ENCODE data around the gene DCAF6.
A peak's percentile ranks its signal among the peaks of the same experiment; 100 is the strongest.

The DCAF6 gene

DNA sequence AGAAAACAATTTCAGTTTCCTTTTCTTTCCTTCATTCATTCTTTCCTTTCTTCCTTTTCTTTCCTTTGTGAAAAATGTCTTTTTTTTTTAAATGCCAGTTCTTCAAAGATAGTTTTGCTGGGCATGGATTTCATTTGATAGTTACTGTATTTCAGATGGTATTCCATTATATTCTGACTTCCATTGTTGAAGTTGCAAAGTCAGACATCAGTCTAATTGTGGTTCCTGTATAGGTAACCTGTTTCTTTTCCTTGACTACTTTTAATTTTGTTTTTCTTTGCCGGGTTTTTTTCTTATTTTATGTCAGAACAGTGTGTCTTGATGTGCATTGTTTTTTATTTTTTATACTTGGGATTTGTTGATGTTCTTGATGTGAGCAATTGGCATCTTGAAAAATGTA lies 40.8 kb downstream of the DCAF6 start:
- TF ChIP-seq, protein P1, sequence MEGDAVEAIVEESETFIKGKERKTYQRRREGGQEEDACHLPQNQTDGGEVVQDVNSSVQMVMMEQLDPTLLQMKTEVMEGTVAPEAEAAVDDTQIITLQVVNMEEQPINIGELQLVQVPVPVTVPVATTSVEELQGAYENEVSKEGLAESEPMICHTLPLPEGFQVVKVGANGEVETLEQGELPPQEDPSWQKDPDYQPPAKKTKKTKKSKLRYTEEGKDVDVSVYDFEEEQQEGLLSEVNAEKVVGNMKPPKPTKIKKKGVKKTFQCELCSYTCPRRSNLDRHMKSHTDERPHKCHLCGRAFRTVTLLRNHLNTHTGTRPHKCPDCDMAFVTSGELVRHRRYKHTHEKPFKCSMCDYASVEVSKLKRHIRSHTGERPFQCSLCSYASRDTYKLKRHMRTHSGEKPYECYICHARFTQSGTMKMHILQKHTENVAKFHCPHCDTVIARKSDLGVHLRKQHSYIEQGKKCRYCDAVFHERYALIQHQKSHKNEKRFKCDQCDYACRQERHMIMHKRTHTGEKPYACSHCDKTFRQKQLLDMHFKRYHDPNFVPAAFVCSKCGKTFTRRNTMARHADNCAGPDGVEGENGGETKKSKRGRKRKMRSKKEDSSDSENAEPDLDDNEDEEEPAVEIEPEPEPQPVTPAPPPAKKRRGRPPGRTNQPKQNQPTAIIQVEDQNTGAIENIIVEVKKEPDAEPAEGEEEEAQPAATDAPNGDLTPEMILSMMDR (IDR thresholded peaks at IDR 0.05; ENCODE audit: low read depth, low read length), result no peak
- no peak for DNase-seq (ENCODE audit: low read depth, low spot score)
- in situ Hi-C loops (cut with HindIII; ENCODE audit: low sequenced_read_pairs), result no loop called here
- no peak overlapping the region for H3K4me3 ChIP-seq (ENCODE audit: low read depth, low read length)

- TF ChIP-seq, protein P1 (IDR thresholded peaks at IDR 0.05; ENCODE audit: low read depth, low read length), result no peak
- peak; percentile 35 for DNase-seq (ENCODE audit: low read depth, low spot score)
- no peak overlapping the region for H3K4me3 ChIP-seq (ENCODE audit: low read depth, low read length)
- in situ Hi-C loops (cut with HindIII; ENCODE audit: low sequenced_read_pairs), result no loop called here
These were observed 45.5 kb downstream of the DCAF6 start for GRCh38 chr1:167981933-167982332.

GRCh38 chr1:167983797-167984420 lies 47.4 kb downstream of the DCAF6 start:
- in situ Hi-C loops (cut with HindIII; ENCODE audit: low sequenced_read_pairs), result no loop called here
- TF ChIP-seq, protein P1 (IDR thresholded peaks at IDR 0.05; ENCODE audit: low read depth, low read length), result no peak
- no peak for DNase-seq (ENCODE audit: low read depth, low spot score)

DNA sequence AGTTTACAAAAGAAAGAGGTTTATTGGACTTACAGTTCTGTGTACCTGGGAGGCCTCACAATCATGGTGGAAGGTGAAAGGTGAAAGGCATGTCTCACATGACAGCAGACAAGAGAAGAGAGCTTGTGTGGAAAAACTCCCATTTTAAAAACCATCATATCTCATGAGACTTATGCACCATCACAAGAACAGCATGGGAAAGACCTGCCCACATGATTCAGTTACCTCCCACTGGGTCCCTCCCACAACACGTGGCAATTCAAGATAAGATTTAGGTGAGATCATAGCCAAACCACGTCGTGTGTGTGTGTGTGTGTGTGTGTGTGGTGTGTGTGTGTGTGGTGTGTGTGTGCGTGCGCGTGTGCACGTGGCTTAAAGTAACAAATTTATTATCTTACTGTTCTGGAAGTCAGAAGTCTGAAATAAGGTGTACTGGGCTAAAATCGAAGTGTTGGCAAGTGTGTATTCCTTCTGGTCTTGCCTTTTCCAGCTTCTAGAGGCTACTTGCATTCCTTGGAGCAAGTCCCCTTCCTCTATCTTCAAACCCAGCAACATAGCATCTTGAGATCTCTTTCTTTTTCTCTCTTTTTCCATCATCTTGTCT lies 48.5 kb downstream of the DCAF6 start:
- TF ChIP-seq, protein P1 (IDR thresholded peaks at IDR 0.05; ENCODE audit: low read depth, low read length), result no peak
- peak; percentile 9 for DNase-seq (ENCODE audit: low read depth, low spot score)
- in situ Hi-C loops (cut with HindIII; ENCODE audit: low sequenced_read_pairs), result no loop called here
- H3K4me3 ChIP-seq (ENCODE audit: low read depth, low read length), result no peak overlapping the region

More at GRCh38 chr1:167983797-167984420, 47.4 kb downstream of the DCAF6 start:
- H3K4me3 ChIP-seq (ENCODE audit: low read depth, low read length), result no peak overlapping the region

- H3K4me3 ChIP-seq (ENCODE audit: low read depth, low read length), result no peak overlapping the region
- DNase-seq (ENCODE audit: low read depth, low spot score), result no peak
- in situ Hi-C loops (cut with HindIII; ENCODE audit: low sequenced_read_pairs), result no loop called here
- TF ChIP-seq, protein P1 (IDR thresholded peaks at IDR 0.05; ENCODE audit: low read depth, low read length), result no peak
These were observed 50.7 kb downstream of the DCAF6 start for GRCh38 chr1:167987174-167987573.

GRCh38 chr1:167991546-167991945 lies 55.1 kb downstream of the DCAF6 start:
- DNase-seq (ENCODE audit: low read depth, low spot score), result no peak
- in situ Hi-C loops (cut with HindIII; ENCODE audit: low sequenced_read_pairs), result no loop called here
- TF ChIP-seq, protein P1 (IDR thresholded peaks at IDR 0.05; ENCODE audit: low read depth, low read length), result no peak
- no peak overlapping the region for H3K4me3 ChIP-seq (ENCODE audit: low read depth, low read length)

Data from astrocyte of the spinal cord (primary cell).